Body of pancreas (tissue), 4 donors: Measurements from ENCODE around the gene PTPRM.

ENCODE experiments used
- POLR2A ChIP-seq, 3 donors: fragments of 450-650 bp; IDR thresholded peaks; one replicate each; pipeline ENCODE4 v1.6.1; 2016; ENCODE audit warnings: antibody characterized with exemption in 3 of 3, mild to moderate bottlenecking in 2 of 3
- TF ChIP-seq, protein P1 (sequence below), 7 experiments: fragments of 450-650 bp in 4 of 7; fragments of 200-600 bp in 3 of 7; sonication (generic) in 3 of 7; IDR thresholded peaks; one replicate each; pipeline ENCODE4 v1.5.1; 2016 to 2019; ENCODE audit warnings: antibody characterized with exemption in 7 of 7

GRCh38 chr18:7668392-7668791, 101.3 kb downstream of the PTPRM start:
- no peak for TF ChIP-seq POLR2A (IDR thresholded peaks at IDR 0.05)
- TF ChIP-seq, protein P1, sequence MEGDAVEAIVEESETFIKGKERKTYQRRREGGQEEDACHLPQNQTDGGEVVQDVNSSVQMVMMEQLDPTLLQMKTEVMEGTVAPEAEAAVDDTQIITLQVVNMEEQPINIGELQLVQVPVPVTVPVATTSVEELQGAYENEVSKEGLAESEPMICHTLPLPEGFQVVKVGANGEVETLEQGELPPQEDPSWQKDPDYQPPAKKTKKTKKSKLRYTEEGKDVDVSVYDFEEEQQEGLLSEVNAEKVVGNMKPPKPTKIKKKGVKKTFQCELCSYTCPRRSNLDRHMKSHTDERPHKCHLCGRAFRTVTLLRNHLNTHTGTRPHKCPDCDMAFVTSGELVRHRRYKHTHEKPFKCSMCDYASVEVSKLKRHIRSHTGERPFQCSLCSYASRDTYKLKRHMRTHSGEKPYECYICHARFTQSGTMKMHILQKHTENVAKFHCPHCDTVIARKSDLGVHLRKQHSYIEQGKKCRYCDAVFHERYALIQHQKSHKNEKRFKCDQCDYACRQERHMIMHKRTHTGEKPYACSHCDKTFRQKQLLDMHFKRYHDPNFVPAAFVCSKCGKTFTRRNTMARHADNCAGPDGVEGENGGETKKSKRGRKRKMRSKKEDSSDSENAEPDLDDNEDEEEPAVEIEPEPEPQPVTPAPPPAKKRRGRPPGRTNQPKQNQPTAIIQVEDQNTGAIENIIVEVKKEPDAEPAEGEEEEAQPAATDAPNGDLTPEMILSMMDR (IDR thresholded peaks at IDR 0.05): no peak
